Kidney (tissue), 14 donors: Measurements from ENCODE around the gene FBXW4. TPM values are rescaled to one million over a fixed set of nuclear protein-coding genes. Genes with fewer than 3 reads are reported as not detected.

Experiments
- DNase-seq, 5 donors: peaks; one replicate each; pipeline ENCODE4 v3.0.0-alpha.2; 2013 to 2020
- FAIRE-seq: peaks from 2 replicates; lab custom pipeline; 2012; peaks lifted over from hg19 to GRCh38; lab: Jason Lieb, UNC
- H3K27ac ChIP-seq, 2 donors: one replicate each; pipeline ENCODE4 v1.7.0; 2013; ENCODE audit warnings: low read depth in 2 of 2, low read length in 2 of 2, inconsistent platforms in 1 of 2
- H3K27me3 ChIP-seq: one replicate; pipeline ENCODE4 v1.7.1; 2013; ENCODE audit warnings: low read length, inconsistent platforms; ENCODE audit not compliant: control insufficient read depth, insufficient read depth
- H3K36me3 ChIP-seq, 3 donors: one replicate each; pipeline versions ENCODE4 v1.7.0 to v1.7.1; 2013; ENCODE audit warnings: low read length in 3 of 3, control low read depth in 1 of 3, inconsistent platforms in 1 of 3; ENCODE audit not compliant: insufficient read depth in 3 of 3, control insufficient read depth in 2 of 3
- H3K4me1 ChIP-seq, 3 donors: one replicate each; pipeline versions ENCODE4 v1.7.0 to v1.7.1; 2013; ENCODE audit warnings: low read length in 3 of 3, inconsistent platforms in 1 of 3, low read depth in 1 of 3; ENCODE audit not compliant: control insufficient read depth in 2 of 3, insufficient read depth in 2 of 3
- H3K4me3 ChIP-seq, 3 donors: one replicate each; pipeline versions ENCODE4 v1.7.0 to v1.8.1; 2013; ENCODE audit warnings: low read length in 3 of 3, control low read depth in 1 of 3, inconsistent platforms in 1 of 3
- H3K9ac ChIP-seq, 3 donors: one replicate each; pipeline versions ENCODE4 v1.7.0 to v1.7.1; 2013; ENCODE audit warnings: low read length in 3 of 3, control low read depth in 1 of 3, inconsistent platforms in 1 of 3
- H3K9me3 ChIP-seq, 3 donors: one replicate each; pipeline versions ENCODE4 v1.7.0 to v1.7.1; 2013; ENCODE audit warnings: low read length in 3 of 3, control low read depth in 1 of 3, inconsistent platforms in 1 of 3; ENCODE audit not compliant: control insufficient read depth in 2 of 3, insufficient read depth in 1 of 3
- intact Hi-C: fragments of 100-400 bp; cut with DNase I; formaldehyde crosslinking; loops from one replicate; pipeline ENCODE4 v1.11.1; 2022
- polyA plus RNA-seq: library from polyadenylated mRNA; stranded (reverse); fragments of 350-450 nt; fragmentation: Illumina TruSeq; extraction: RNeasy Lipid Tissue Mini Kit (QIAGEN cat#74804); gene quantifications from one replicate; pipeline ENCODE4 v1.2.3, GENCODE V29; 2014; ENCODE audit warnings: low read depth, low replicate concordance; ENCODE audit not compliant: insufficient read depth
- total RNA-seq: library from RNA; stranded (reverse); fragmentation: NEBNext Ultra II Directional; extraction: Animal tissue kit (Norgen Biotek cat#: 25700); gene quantifications from one replicate; pipeline ENCODE4 v1.2.1, GENCODE V29; 2021
- TF ChIP-seq, protein P1 (sequence below): IDR thresholded peaks from 3 replicates; pipeline ENCODE4 v1.5.1; 2012; ENCODE audit warnings: mild to moderate bottlenecking, moderate library complexity, borderline replicate concordance; ENCODE audit not compliant: insufficient read depth; ENCODE audit errors: extremely low read depth
- donor health status: control.
- donor health status: control.
- donor health status: control.
- donor health status: control.
- donor health status: control.
- donor health status: DM: yes; HTN: yes; CAD: no.
- donor health status: Normal renal cell carcinoma (clear cell type).

Gene FBXW4
- total and polyA plus RNA-seq, 2 donors from 2014 or later = 47.6 to 80.1 TPM

- Histone ChIP-seq H3K27ac (no peak overlapping the region), H3K4me3 (no peak overlapping the region), H3K36me3 (peaks cover 0 to 21% (median 5%) of the 10 kb centered on the region in 3 donors), H3K9ac (no peak overlapping the region), H3K27me3 (no peaks in the 10 kb centered on the region), H3K4me1 (no peaks in the 10 kb centered on the region), H3K9me3 (no peaks in the 10 kb centered on the region)
- FAIRE-seq (no peak), DNase-seq (no peak)
- intact Hi-C loops = no loop called here
- TF ChIP-seq, protein P1, sequence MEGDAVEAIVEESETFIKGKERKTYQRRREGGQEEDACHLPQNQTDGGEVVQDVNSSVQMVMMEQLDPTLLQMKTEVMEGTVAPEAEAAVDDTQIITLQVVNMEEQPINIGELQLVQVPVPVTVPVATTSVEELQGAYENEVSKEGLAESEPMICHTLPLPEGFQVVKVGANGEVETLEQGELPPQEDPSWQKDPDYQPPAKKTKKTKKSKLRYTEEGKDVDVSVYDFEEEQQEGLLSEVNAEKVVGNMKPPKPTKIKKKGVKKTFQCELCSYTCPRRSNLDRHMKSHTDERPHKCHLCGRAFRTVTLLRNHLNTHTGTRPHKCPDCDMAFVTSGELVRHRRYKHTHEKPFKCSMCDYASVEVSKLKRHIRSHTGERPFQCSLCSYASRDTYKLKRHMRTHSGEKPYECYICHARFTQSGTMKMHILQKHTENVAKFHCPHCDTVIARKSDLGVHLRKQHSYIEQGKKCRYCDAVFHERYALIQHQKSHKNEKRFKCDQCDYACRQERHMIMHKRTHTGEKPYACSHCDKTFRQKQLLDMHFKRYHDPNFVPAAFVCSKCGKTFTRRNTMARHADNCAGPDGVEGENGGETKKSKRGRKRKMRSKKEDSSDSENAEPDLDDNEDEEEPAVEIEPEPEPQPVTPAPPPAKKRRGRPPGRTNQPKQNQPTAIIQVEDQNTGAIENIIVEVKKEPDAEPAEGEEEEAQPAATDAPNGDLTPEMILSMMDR = no peak
These were observed 45.4 kb downstream of the FBXW4 start for GRCh38 chr10:101649525-101650085.

DNA sequence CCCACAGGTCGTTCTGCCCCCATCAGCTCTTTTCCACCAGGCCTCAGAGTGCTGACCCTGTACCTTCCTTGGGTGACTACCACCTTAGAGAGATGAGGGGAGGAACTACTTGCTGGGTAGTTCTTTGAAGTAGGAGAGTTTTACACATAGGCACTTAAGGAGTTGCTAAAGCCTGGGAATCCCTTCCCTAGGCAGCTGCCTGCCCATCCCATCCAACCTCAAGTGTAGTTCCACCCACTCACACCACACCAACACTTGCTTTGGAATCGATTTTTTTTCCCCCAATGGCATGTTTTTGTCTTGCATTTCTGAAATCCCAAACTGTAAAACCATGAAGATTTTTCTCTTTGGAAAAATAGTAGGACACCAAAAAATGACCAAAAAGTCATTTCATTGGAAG is 47.7 kb downstream of the FBXW4 start:
- H3K4me1 ChIP-seq = no peaks in the 10 kb centered on the region
- TF ChIP-seq, protein P1 = no peak
- H3K9ac ChIP-seq = no peak overlapping the region
- H3K9me3 ChIP-seq = no peaks in the 10 kb centered on the region
- DNase-seq (no peak), FAIRE-seq (no peak)
- intact Hi-C loops = no loop called here
- H3K36me3 ChIP-seq = peaks cover 0 to 14% (median 6%) of the 10 kb centered on the region in 3 donors
- no peak overlapping the region for H3K27ac ChIP-seq
- H3K27me3 ChIP-seq = no peaks in the 10 kb centered on the region
- no peak overlapping the region for H3K4me3 ChIP-seq

DNA sequence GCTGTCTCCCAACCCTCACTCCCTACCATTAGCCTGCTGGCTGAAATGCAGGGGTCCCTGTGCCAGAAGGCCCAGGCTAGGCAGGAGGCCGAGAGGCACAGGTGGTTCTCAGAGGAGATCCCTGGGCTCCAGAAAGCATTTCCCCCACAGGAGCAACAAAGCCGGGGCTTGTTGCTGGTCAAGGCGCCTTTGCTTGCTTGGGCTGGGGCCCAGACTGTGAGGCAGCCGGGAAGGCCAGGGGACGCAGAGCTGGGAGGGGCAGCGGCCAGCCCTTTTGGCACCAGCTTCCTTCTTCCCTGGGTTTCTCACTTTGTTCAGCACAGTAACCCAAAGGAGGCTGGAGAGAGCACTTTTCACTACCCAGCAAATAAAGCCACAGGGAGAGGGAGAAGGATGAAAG is 48.6 kb downstream of the FBXW4 start:
- no peak overlapping the region for H3K4me3 ChIP-seq
- DNase-seq = no peak
- peaks cover 0 to 14% (median 6%) of the 10 kb centered on the region in 3 donors for H3K36me3 ChIP-seq
- H3K4me1 ChIP-seq = no peaks in the 10 kb centered on the region
- FAIRE-seq = no peak
- H3K9ac ChIP-seq = no peak overlapping the region
- intact Hi-C loops = no loop called here
- no peaks in the 10 kb centered on the region for H3K27me3 ChIP-seq
- H3K27ac ChIP-seq = no peak overlapping the region
- TF ChIP-seq, protein P1 = no peak
- no peaks in the 10 kb centered on the region for H3K9me3 ChIP-seq

GRCh38 chr10:101645659-101646058 is 49.3 kb downstream of the FBXW4 start:
- TF ChIP-seq, protein P1 = no peak
- Histone ChIP-seq H3K36me3 (peaks cover 0 to 14% (median 6%) of the 10 kb centered on the region in 3 donors), H3K27ac (no peak overlapping the region), H3K9ac (no peak overlapping the region), H3K4me1 (no peaks in the 10 kb centered on the region), H3K9me3 (no peaks in the 10 kb centered on the region), H3K27me3 (no peaks in the 10 kb centered on the region), H3K4me3 (no peak overlapping the region)
- DNase-seq (no peak), FAIRE-seq (no peak)
- intact Hi-C loops = no loop called here
